Epidermal melanocyte (primary cell): ENCODE results near the gene NLN.
"Not testable (repeated sequence)": the region's sequence is repeated elsewhere in the genome, so short reads cannot be mapped to it uniquely, and the experiment has no call there.

Source experiments
- DNase-seq: peaks from one replicate; pipeline ENCODE4 v3.0.0; 2011; ENCODE audit warnings: low spot score; ENCODE audit not compliant: insufficient read length

Gene NLN

GRCh38 chr5:65868509-65868908 lies 146.5 kb downstream of the NLN start:
- DNase-seq, result no peak

- DNase-seq, result no peak
These were observed 149.2 kb downstream of the NLN start for GRCh38 chr5:65871182-65871581.

GRCh38 chr5:65871776-65872175 lies 149.8 kb downstream of the NLN start:
- DNase-seq, result not testable (repeated sequence)

- no peak for DNase-seq
These were observed 151.3 kb downstream of the NLN start for GRCh38 chr5:65873181-65873750.

- DNase-seq, result no peak
These were observed 152.2 kb downstream of the NLN start for GRCh38 chr5:65874241-65874640.

- no peak for DNase-seq
These were observed 154.5 kb downstream of the NLN start for GRCh38 chr5:65876496-65876895.

GRCh38 chr5:65876970-65877369 lies 155.0 kb downstream of the NLN start:
- no peak for DNase-seq
